LNCAP (cell line): ENCODE measurements around the gene NEURL1.

Experiments used
- TF ChIP-seq, protein P1 (sequence below): fragments of 450-650 bp; IDR thresholded peaks from 2 replicates; pipeline ENCODE4 v1.5.1; 2017; ENCODE audit warnings: mild to moderate bottlenecking

NEURL1 gene

DNA sequence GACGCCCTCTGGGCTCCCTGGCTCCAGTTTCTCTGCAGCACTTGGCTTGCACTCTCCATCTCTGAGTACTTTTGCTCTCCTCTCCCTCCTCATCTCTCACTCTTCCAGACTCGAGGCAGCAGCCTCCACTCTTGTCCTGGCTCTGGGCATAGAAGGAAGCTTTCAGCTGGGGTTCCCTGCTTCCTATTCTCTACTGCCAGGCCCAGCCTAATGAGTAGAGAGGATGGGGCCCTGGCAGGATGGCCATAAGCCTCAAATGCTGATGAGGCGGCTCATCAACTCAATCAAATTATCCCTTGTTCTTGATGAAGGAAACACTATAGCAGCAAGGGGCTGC, 55.8 kb downstream of the NEURL1 start:
- TF ChIP-seq, protein P1, sequence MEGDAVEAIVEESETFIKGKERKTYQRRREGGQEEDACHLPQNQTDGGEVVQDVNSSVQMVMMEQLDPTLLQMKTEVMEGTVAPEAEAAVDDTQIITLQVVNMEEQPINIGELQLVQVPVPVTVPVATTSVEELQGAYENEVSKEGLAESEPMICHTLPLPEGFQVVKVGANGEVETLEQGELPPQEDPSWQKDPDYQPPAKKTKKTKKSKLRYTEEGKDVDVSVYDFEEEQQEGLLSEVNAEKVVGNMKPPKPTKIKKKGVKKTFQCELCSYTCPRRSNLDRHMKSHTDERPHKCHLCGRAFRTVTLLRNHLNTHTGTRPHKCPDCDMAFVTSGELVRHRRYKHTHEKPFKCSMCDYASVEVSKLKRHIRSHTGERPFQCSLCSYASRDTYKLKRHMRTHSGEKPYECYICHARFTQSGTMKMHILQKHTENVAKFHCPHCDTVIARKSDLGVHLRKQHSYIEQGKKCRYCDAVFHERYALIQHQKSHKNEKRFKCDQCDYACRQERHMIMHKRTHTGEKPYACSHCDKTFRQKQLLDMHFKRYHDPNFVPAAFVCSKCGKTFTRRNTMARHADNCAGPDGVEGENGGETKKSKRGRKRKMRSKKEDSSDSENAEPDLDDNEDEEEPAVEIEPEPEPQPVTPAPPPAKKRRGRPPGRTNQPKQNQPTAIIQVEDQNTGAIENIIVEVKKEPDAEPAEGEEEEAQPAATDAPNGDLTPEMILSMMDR: no peak

DNA sequence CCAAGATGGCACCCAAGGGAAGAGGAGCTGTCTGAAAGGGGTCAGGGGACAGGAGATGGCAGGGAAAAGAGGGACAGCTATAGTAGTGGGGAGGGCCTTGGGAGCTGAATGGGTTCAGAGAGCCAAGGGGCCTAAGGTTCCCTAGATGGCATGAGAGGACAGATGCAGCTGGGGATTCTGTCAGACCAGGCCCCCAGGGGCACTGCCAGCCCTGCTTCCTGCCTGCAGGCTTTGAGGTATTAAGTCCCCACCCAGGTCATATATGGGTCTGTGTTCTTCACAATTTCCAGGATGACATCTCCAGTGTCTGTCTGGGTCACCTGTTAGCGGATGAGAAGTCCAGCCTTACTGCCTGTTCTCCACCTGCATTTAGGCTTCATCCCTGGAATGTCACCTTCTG, 56.7 kb downstream of the NEURL1 start:
- TF ChIP-seq, protein P1: no peak

DNA sequence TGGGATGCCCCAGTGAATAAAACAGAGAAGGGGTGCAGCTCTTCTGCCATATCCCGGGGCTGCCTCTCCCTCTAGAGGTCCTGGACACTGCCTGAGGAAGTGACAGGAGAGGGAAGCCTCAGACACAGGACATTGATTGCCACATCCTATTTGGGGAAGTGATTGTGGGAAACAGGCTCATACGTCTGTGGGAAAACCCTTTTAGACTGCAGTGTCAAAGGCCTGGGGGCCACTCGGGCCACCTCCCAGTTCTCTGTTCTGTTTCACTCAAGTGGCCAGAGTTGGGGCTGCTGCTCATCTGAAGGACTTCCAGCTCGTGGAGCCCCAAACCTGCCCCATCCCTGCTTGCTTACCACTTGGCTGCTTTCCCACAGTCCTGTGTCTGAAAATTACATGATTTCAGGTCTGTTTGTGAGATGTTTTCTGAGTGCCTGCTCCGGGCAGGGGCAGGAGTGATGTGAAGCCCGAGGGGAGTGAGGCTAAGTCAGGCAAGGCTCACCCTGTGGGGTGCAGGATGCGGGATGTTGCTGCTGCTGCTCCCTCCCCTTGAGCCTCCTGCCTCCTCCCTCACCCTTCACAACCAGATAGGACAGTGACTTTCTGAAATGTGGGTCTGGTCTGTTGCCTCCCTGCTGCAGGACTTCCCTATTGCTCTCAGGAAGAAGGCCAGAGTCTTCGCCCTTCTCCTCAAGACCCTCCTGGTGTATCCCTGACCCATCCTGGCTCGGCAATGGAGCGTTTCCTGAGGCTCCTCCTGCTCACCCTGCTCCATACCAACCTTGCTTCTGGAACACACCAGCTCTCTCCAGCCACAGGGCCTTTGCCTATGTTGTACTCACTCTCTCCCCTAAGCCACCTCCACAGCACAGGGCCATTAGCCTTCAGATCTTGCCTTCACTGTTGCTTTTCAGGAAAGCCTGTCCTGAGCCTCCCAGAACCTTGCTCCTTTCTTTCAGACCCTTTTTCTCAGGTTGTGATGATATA, 58.4 kb downstream of the NEURL1 start:
- TF ChIP-seq, protein P1: no peak

DNA sequence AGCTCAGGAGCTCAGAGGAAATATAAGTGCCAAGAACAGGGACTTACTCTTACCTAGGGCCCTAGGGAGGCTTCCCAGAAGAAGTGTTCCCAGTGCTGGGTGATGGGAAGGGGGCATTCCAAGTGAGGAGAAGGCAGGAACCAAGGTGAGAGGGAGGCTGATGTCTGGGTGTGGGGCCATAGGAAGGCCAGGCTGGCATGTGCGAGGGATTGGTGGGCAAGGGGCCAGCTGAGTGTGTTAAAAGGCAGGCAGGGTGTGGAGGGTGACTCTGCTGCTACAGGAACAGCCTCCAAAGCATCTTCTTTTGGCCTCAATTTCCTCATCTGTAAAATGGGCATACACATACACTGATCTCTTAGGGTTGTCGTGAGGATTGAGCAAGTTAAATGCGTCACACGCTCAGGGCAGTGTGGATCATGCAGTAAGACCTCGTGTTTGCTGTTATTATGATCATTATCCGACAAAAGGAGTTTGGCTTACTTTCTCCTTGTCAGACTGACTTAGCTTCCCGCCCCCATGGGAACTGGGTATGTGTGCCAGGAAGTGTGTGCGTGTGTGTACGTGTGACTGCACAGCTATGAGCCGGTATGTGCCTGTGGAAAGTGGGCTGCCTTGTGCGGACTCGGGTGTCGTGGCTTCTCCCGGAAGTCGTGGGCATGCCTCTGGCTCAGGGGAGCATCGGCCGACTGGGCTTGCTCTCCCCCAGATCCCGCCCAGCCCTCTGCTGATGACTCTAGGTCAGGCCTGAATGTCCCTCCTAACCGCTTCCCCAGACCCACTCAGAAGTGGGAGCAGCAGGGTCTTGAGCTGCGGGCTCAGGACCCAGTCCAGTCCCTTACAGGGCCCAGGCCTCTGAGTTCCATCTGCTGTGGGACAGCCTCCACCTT, 59.6 kb downstream of the NEURL1 start:
- TF ChIP-seq, protein P1: no peak

DNA sequence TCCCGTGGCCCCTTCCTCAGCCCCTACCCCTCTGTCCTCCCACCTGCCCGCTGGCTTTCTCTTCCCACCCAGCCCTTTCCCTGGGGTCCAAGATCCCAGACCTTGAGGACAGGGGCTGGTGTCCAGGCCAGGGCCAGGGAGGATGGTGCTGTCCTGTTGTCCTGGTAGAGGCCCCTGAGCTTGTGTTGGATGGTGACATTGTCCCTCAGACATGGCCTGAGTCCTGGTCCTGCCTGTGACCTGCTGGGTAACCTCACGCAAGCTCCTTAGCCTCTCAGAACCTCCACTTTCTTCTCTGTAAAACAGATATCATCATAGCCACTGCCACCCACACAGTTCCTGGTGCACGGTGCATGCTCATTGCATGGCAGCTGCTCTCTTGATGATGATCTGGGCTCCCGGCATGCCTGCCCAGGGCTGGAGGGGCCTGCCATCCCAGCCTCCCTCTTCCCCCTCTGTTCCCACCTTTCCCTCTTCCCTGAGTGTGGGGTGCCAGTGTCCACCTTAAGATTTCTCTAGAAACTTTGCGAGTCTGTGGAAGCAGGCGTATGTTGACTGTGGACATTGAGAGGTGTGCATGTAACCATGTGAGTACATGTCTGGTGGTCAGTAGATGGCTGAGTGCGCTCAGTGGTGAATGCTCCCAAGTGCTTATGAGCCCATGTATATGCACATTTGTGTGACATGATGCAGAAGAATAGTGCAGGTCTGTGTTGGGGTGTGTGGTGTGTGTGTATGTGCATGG, 60.4 kb downstream of the NEURL1 start:
- TF ChIP-seq, protein P1: no peak

DNA sequence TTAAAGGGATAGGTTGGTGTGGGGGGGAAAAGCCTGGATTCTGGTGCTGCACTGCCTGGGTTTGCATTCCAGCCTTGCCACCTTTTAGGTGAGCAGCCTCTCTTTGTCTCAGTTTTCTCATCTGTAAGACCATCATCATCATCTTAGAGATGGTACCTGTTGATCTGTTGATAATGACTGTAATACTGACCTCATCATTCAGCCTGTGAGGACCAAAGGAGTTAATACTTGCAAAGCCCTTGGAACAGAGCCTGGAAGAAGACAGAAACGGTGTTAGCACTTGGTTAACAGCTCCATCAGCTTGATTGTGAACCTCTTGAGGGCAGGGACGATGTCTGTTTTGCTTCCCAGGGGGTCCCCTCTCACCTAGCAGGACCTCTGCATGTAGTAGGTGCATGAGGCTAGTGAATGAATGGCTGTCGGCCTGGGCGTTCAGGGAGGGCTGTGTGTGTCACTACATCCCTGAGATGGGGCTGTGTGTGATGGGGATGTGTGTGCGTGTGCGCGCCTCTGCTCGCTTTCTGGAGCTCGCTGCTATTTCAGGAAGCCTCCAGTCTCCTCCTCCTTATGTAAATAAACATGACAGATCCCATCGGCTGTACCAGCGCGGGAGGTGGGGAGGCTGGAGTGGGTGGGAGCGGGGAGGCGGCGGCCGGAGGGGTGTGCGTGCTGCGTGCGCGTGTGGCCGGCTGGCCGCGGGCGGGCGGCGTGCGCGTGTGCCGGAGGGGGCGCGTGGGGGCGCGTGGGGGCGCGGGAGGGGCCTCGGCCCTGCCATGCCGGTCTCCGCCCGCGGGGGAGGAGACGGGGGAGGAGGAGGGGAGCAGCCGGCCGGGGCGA, 61.2 kb downstream of the NEURL1 start:
- TF ChIP-seq, protein P1: no peak
